IPS-20b (cell line): ENCODE measurements around the gene UBE2V1.

Experiments
- H3K27ac ChIP-seq: one replicate; pipeline ENCODE4 v1.5.1; 2013; ENCODE audit warnings: low read length
- H3K27me3 ChIP-seq: 2 replicates; pipeline ENCODE4 v1.6.1; 2013; ENCODE audit warnings: mild to moderate bottlenecking, low read length, inconsistent platforms; ENCODE audit not compliant: insufficient read depth
- H3K36me3 ChIP-seq: 2 replicates; pipeline ENCODE4 v1.6.1; 2013; ENCODE audit warnings: low read depth, mild to moderate bottlenecking, inconsistent platforms, low read length, moderate library complexity; ENCODE audit not compliant: insufficient read depth
- H3K4me1 ChIP-seq: 2 replicates; pipeline ENCODE4 v1.6.1; 2013; ENCODE audit warnings: mild to moderate bottlenecking, control low read depth, inconsistent platforms, low read length, moderate library complexity; ENCODE audit not compliant: insufficient read depth
- H3K4me3 ChIP-seq: 2 replicates; pipeline ENCODE4 v1.5.1; 2013; ENCODE audit warnings: mild to moderate bottlenecking, low read length, inconsistent platforms
- H3K9ac ChIP-seq: 2 replicates; pipeline ENCODE4 v1.6.1; 2013; ENCODE audit warnings: low read depth, mild to moderate bottlenecking, inconsistent platforms, low read length, moderate library complexity
- H3K9me3 ChIP-seq: 2 replicates; pipeline ENCODE4 v1.6.1; 2013; ENCODE audit warnings: mild to moderate bottlenecking, low read depth, low read length, inconsistent platforms; ENCODE audit not compliant: insufficient read depth

UBE2V1 gene

GRCh38 chr20:50133474-50134217 lies 20.7 kb upstream of the UBE2V1 start:
- Histone ChIP-seq H3K27ac (no peak overlapping the region), H3K36me3 (peaks cover 40% of the 10 kb centered on the region), H3K4me3 (no peak overlapping the region), H3K4me1 (no peaks in the 10 kb centered on the region), H3K9me3 (no peaks in the 10 kb centered on the region), H3K9ac (no peak overlapping the region), H3K27me3 (no peaks in the 10 kb centered on the region)

DNA sequence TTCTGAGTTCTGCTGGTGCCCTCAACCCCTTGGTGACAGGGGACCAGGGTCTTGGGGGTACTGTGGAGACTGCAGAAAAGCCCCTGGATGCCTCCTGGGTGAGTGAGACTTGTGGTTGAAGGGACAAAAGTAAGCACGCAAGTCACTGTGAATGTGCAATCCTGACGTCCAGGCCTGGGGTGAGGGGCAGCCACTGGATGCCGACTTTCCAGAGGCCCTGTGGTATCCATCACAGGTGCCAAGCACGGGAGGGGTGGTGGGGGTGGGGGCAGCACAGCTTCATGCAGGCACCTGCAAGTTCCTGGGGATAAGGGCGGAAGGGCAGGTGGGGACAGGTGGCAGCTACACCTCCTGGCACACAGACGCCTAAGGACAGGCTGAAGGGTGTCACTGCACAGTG lies 20.1 kb upstream of the UBE2V1 start:
- H3K4me1 ChIP-seq: no peaks in the 10 kb centered on the region
- H3K36me3 ChIP-seq: peaks cover 47% of the 10 kb centered on the region
- H3K27me3 ChIP-seq: no peaks in the 10 kb centered on the region
- no peaks in the 10 kb centered on the region for H3K9me3 ChIP-seq
- H3K9ac ChIP-seq: no peak overlapping the region
- no peak overlapping the region for H3K27ac ChIP-seq
- no peak overlapping the region for H3K4me3 ChIP-seq

DNA sequence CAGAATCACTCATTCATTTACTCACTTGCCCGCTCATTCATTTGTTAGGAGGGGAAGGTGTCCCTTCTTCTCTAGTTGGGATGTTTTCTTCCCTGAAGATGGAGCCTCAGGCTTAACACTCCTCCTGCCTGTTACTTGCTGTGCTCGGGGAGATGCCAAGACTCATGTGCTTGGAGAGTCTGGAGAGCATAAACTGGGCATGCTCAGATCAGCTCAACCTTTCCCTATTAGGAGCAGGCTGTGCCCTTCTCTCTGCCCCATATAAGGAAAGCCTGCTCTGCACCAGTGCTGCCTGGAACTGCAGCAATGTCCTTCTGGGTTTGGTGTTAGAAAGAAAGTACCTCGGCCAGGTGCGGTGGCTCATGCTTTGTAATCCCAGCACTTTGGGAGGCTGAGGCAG lies 18.0 kb upstream of the UBE2V1 start:
- Histone ChIP-seq H3K9ac (no peak overlapping the region), H3K4me1 (no peaks in the 10 kb centered on the region), H3K4me3 (no peak overlapping the region), H3K27me3 (no peaks in the 10 kb centered on the region), H3K9me3 (no peaks in the 10 kb centered on the region), H3K36me3 (peaks cover 55% of the 10 kb centered on the region), H3K27ac (no peak overlapping the region)

DNA sequence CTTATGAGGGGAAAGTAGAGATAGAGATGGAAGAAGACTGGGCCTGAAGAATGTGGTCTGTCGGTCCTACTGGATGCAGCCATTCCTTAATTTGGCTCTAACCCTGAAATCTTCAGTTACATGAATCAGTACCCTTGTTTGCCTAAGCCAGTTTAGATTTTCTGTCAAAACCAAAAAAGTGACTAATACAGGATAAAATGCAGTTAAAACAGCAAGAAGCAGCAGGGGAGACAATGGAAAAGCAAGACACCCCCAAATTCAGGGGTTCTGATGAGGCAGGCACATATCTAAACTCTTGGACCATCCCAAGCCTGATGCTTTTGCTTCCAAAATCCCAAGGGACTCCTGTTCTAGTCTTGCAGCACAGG lies 17.4 kb upstream of the UBE2V1 start:
- Histone ChIP-seq H3K4me3 (no peak overlapping the region), H3K4me1 (no peaks in the 10 kb centered on the region), H3K36me3 (peaks cover 54% of the 10 kb centered on the region), H3K9me3 (no peaks in the 10 kb centered on the region), H3K27ac (no peak overlapping the region), H3K9ac (no peak overlapping the region), H3K27me3 (no peaks in the 10 kb centered on the region)

- Histone ChIP-seq H3K9ac (no peak overlapping the region), H3K27ac (no peak overlapping the region), H3K36me3 (peaks cover 59% of the 10 kb centered on the region), H3K27me3 (no peaks in the 10 kb centered on the region), H3K4me3 (no peak overlapping the region), H3K9me3 (no peaks in the 10 kb centered on the region), H3K4me1 (no peaks in the 10 kb centered on the region)
These were observed 16.9 kb upstream of the UBE2V1 start for GRCh38 chr20:50129662-50130355.

DNA sequence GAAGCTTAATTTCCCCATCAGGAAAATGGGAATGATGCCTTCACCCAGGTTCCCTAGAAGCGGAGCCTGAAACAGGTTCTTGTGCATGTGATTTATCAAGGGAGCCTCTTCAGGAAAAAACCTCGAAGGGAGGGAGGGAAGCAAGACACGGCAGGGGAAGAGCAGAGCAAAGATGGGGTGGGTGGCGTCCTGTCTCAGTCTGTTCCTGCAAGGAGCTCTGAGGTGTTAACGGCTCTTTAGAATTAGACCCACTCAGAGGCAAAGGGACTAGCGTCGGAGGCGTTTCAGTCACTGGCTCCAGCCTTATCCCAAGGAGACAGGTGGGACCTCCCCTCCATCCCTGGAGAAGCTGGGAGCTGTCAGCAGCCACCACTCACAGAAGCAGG lies 15.6 kb upstream of the UBE2V1 start:
- Histone ChIP-seq H3K9ac (no peak overlapping the region), H3K36me3 (peaks cover 70% of the 10 kb centered on the region), H3K4me1 (no peaks in the 10 kb centered on the region), H3K27me3 (no peaks in the 10 kb centered on the region), H3K27ac (no peak overlapping the region), H3K4me3 (no peak overlapping the region), H3K9me3 (no peaks in the 10 kb centered on the region)

- Histone ChIP-seq H3K27ac (no peak overlapping the region), H3K27me3 (no peaks in the 10 kb centered on the region), H3K9me3 (no peaks in the 10 kb centered on the region), H3K4me3 (no peak overlapping the region), H3K36me3 (peaks cover 69% of the 10 kb centered on the region), H3K9ac (no peak overlapping the region), H3K4me1 (no peaks in the 10 kb centered on the region)
These were observed 14.9 kb upstream of the UBE2V1 start for GRCh38 chr20:50127587-50128519.

GRCh38 chr20:50126662-50127061 lies 13.7 kb upstream of the UBE2V1 start:
- peaks cover 65% of the 10 kb centered on the region for H3K36me3 ChIP-seq
- no peaks in the 10 kb centered on the region for H3K4me1 ChIP-seq
- H3K27ac ChIP-seq: no peak overlapping the region
- H3K27me3 ChIP-seq: no peaks in the 10 kb centered on the region
- H3K4me3 ChIP-seq: no peak overlapping the region
- H3K9ac ChIP-seq: no peak overlapping the region
- no peaks in the 10 kb centered on the region for H3K9me3 ChIP-seq

DNA sequence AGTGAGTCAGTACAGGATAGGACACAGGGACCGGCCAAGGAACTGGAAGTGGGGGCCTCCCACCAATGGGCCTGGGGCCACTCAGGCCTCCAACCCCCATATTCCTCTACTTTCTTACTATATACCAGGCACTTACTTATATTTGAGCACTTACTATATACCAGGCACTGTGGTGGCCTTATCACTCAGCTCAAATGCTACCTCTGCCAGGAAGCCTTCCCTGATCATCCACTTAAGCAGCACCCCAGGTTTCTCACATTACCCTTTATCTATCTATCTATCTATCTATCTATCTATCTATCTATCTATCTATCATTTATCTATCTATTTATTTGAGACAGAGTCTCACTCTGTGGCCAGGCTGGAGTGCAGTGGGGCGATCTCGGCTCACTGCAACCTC lies 12.3 kb upstream of the UBE2V1 start:
- Histone ChIP-seq H3K4me3 (no peak overlapping the region), H3K4me1 (no peaks in the 10 kb centered on the region), H3K36me3 (peaks cover 56% of the 10 kb centered on the region), H3K9me3 (no peaks in the 10 kb centered on the region), H3K9ac (no peak overlapping the region), H3K27me3 (no peaks in the 10 kb centered on the region), H3K27ac (no peak overlapping the region)

DNA sequence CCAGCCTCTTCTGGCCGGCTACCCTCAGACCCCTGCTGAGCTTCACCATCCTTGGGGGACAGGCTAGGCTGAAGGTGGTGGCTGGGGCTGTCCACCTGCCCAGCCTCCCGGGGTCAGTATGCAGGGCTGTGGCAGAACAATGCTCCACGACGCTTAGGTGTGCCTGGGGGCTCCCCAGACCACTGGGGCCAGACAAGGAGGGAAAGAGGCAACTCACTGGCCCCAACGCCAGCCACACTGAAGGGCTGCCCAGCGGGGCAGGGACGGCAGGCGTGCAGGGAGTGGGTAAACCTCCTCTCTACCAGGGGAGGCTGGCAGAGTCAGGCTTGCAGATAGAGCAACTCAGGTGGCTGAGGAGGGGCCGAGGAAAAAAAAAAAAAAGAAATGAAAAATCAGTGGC lies 11.5 kb upstream of the UBE2V1 start:
- no peak overlapping the region for H3K9ac ChIP-seq
- no peak overlapping the region for H3K27ac ChIP-seq
- no peaks in the 10 kb centered on the region for H3K9me3 ChIP-seq
- peaks cover 53% of the 10 kb centered on the region for H3K36me3 ChIP-seq
- H3K4me3 ChIP-seq: no peak overlapping the region
- no peaks in the 10 kb centered on the region for H3K27me3 ChIP-seq
- no peaks in the 10 kb centered on the region for H3K4me1 ChIP-seq

DNA sequence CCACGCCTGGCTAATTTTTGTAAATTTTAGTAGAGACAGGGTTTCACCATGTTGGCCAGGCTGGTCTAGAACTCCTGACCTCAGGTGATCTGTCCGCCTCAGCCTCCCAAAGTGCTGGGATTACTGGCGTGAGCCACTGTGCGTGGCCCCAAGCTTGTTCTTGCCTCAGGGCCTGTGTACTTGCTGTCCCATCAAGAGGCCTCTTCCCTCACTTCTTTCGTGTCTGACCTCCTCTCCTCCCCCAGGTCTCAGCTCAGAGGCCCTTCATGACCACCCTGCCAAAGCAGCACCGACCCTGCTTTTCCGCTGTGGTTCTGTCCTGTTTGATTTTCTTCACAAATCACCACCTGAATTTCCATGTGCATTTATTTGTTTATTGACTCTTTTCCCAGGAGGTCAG lies 10.5 kb upstream of the UBE2V1 start:
- Histone ChIP-seq H3K36me3 (peaks cover 43% of the 10 kb centered on the region), H3K4me1 (no peaks in the 10 kb centered on the region), H3K27ac (no peak overlapping the region)

More for the DNA sequence above, 10.5 kb upstream of the UBE2V1 start:
- Histone ChIP-seq H3K9me3 (no peaks in the 10 kb centered on the region), H3K27me3 (no peaks in the 10 kb centered on the region), H3K9ac (no peak overlapping the region), H3K4me3 (no peak overlapping the region)
